GM18907 (cell line): ENCODE measurements around the gene CFAP73.
"Not testable (repeated sequence)": the region's sequence is repeated elsewhere in the genome, so short reads cannot be mapped to it uniquely, and the experiment has no call there.

Source experiments
- ATAC-seq: cut with Tn5 transposase; IDR thresholded peaks from one replicate; pipeline ENCODE4 v1.9.1; 2021; ENCODE audit warnings: mild to moderate bottlenecking, moderate library complexity; ENCODE audit not compliant: unreplicated experiment

Gene CFAP73

GRCh38 chr12:113149361-113150150 lies at the start of gene CFAP73:
Gene CFAP73, plus strand, starts transcription at chr12:113149724. Its CDS starts 134 bp downstream, at chr12:113149858.
- ATAC-seq = no peak

GRCh38 chr12:113099764-113100163 lies 49.8 kb upstream of the CFAP73 start:
- no peak for ATAC-seq

DNA sequence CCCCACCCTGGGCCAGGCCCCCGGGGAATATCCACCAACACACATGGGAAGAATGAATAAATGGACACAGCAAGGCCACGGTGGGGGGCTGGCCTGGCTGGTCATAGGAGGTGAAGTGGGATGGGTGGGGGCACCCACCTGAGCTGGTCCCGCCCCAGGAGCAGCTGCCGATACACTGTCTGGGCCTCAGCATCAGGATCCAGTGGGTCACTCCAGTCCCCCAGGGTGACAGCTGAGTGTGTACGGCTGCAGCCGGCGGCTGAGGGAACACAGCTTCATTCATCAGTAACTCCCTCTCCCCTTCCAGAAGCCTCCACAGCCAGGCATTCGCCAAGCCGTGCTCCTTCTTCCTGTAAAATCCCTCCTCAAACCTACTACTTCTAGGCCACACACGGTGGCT lies 47.8 kb upstream of the CFAP73 start:
- ATAC-seq = no peak

GRCh38 chr12:113102811-113103210 lies 46.7 kb upstream of the CFAP73 start:
- ATAC-seq = no peak

DNA sequence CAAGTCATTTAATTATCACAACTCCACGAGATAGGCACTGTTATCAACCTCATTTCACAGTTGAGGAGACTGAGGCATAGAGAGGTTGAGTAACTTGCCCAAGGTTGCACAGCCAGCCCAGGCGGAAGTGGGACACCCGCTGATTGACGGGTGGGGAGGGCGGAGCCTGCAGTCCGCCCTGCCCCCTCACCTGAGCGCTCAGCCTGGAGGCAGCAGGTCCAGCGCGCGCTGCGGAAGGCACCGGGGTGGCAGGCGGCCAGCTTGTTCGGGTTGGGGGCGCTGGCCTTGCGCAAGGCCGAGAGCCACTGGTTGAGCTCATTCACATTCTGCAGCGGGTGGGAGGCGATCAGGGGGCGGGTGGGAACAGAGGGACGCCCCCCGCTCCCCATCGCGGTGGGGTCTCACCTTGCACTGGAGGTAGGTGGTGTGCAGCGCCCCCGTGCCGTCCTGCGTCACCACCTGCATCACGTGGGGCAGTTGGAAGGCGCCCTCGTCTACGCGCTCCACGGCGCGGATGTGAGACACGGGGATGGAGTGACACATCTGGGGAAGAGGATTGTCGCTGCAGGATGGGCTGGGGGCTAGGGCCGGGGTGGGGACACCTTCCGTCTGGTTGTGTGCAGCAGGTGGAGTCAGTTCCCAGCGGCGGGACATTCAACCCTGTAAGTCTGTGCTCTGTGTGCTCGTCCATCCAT lies 45.6 kb upstream of the CFAP73 start:
- ATAC-seq = no peak

- no peak for ATAC-seq
Observed at GRCh38 chr12:113104953-113105510, 44.5 kb upstream of the CFAP73 start.

GRCh38 chr12:113105606-113106271 lies 43.8 kb upstream of the CFAP73 start:
- ATAC-seq = no peak

- no peak for ATAC-seq
Observed at GRCh38 chr12:113106361-113106760, 43.2 kb upstream of the CFAP73 start.

DNA sequence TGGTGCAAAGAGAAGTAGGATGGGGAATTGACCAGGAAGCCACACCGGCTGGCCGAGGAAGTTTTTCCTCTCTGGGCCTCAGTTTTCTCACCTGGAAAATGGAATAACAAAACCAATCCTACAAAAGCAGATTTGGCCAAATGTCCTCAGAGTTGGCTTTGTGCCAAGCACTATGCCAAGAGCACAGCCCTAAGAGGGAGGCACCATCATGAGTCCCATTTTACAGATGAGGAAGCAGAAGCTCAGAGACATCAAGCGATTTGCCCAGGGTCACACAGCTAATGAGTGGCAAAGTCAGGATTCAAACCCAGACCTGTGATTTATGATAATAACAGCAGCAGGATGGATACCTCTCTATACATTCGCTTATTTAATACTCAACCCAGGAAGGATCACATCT lies 41.2 kb upstream of the CFAP73 start:
- ATAC-seq = no peak

DNA sequence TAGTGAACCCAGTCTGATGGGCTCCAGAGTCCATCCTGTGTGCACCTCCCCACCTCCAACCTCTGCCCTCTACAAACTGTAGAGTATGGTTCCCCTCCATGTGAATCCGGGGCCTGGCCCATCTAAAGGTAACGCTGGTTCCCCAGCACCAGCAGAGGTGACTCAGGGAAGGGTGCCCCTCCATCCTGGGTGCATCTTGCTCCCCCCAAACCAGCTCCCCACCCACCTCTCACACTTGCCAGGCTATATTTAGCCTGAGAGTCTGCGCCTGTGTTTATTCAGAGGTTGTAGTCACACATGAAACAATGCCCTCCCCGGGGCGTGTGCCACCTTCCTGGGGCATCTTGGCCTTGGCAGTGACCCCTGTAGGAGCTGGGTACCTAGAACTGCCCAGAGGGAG lies 40.2 kb upstream of the CFAP73 start:
- ATAC-seq = no peak

- ATAC-seq = no peak
Observed at GRCh38 chr12:113109872-113110599, 39.5 kb upstream of the CFAP73 start.

- ATAC-seq = no peak
Observed at GRCh38 chr12:113111247-113111646, 38.3 kb upstream of the CFAP73 start.

DNA sequence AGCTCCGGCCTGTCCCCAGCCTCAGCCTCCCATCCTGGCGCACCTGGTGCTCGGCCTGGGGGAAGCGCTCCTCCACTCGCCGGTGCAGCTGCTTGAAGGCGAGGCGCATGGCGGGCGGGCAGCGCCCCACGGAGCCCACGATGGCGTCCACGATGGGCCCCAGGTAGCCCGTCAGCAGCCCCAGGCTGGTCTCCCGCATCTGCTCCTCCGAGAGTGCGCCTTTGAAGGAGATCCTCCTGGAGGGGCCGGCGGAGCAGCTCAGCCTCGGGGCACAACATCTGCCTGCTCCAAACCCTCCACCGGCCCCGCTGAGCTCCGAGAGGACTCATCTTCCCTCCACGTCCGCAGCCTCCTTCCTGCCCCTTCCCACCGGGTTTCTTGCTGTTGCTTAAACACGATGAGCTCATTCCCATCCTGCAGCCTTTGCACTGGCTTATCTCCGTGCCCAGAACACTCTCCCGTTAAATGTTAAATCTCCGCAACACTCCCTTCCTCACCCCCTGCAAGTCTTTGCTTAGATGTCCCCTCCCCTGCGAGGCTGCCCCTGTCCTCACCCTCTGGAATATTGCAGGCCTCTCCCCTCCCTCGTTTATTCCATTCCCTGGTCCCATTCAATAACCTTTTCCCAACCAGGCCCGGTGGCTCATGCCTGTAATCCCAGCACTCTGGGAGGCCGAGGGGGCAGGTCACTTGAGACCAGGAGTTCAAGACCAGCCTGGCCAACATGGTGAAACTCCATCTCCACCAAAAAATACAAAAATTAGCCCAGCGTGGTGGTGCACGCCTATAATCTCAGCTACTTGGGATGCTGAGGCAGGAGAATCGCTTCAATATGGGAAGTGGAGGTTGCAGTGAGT lies 37.3 kb upstream of the CFAP73 start:
- ATAC-seq = no peak

DNA sequence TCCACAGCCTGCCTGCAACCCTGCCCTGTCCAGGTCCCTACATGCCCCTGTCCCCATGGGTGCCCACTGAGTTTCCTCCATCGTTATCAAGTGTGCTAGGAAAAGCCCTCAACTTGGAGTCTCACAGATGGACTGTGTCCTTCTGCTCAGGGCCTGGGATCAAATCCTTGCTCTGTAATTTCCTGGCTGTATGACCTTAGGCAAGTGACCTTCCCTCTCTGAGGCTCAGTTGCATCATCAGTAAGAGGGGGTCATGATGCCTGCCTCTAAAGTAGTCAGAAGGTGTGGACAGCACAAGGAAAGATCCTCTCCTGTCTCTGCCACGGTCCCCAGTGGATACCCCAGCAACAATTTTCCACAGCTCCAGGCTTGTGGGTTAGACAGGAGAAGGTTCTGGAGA lies 36.1 kb upstream of the CFAP73 start:
- ATAC-seq = no peak

DNA sequence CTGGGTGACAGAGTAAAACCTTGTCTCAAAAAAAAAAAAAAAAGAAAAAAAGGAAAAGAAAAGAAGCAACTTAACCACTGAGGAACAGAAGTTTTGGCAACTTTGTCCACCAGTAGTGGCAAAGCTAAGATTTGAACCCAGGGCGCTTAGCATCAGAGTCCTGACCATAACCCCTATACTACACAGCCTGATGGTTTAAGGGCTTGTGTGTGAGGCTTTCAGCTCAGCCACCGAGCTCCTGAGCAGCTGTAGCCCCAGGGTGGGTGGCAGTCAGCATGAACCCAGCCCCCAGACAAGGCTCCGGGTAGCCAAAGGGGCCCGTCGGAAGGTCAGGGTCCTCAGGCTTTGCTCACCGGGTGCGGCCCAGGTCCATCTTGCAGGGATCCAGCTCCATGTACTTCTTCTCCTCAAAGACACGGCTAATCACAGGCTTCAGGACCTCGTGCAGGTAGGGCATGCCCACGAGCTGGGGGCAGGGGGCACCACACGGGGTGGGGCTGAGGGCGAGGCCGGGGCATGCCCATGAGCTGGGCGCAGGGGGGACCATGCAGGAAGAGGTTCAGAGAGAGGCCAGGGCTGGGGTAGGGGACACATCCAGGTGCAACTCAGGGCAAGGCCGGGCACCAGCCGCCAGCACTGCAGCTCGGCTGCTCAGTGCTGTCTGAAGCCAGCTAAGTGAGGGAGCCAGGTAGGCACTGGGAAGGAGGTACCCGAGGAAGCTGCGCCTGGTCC lies 34.9 kb upstream of the CFAP73 start:
- ATAC-seq = no peak

GRCh38 chr12:113115455-113116126 lies 33.9 kb upstream of the CFAP73 start:
- no peak for ATAC-seq

GRCh38 chr12:113116875-113117274 lies 32.6 kb upstream of the CFAP73 start:
- no peak for ATAC-seq

DNA sequence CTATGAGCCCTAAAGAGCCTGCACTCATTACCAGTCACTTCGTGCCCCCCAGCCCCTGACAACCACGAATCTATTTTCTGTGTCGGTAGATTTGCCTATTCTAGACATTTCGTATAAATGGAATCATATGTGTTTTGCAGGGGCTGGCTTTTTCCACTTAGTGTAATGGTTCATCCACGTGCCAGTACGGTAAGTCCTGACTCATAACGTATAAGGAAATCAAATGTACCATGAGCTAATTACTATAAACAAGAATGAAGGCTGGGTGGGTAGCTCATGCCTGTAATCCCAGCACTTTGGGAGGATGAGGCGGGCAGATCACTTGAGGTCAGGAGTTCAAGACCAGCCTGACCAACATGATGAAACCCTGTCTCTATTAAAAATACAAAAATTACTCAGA lies 31.8 kb upstream of the CFAP73 start:
- ATAC-seq = not testable (repeated sequence)

GRCh38 chr12:113118142-113118541 lies 31.4 kb upstream of the CFAP73 start:
- no peak for ATAC-seq
